Glutamatergic neuron (in vitro differentiated cells): Measurements from ENCODE around the gene FAH. TPM values are rescaled to one million over a fixed set of nuclear protein-coding genes. Genes with fewer than 3 reads are reported as not detected.

Experiments used
- DNase-seq: peaks from one replicate; pipeline ENCODE4 v3.0.0; 2022
- H3K27ac Mint-ChIP-seq: one replicate; pipeline ENCODE4 v1.8.0; 2020; ENCODE audit warnings: mild to moderate bottlenecking, mixed read lengths, inconsistent platforms; ENCODE audit not compliant: unreplicated experiment
- H3K27me3 Mint-ChIP-seq: one replicate; pipeline ENCODE4 v1.8.0; 2020; ENCODE audit warnings: mild to moderate bottlenecking, moderate library complexity, mixed read lengths, inconsistent platforms; ENCODE audit not compliant: unreplicated experiment
- H3K36me3 Mint-ChIP-seq: one replicate; pipeline ENCODE4 v1.8.0; 2020; ENCODE audit warnings: mild to moderate bottlenecking, mixed read lengths, inconsistent platforms; ENCODE audit not compliant: unreplicated experiment
- H3K4me1 Mint-ChIP-seq: one replicate; pipeline ENCODE4 v1.8.0; 2020; ENCODE audit warnings: mild to moderate bottlenecking, low read depth, mixed read lengths, inconsistent platforms; ENCODE audit not compliant: unreplicated experiment
- H3K4me3 Mint-ChIP-seq: one replicate; pipeline ENCODE4 v1.8.0; 2020; ENCODE audit warnings: mild to moderate bottlenecking, mixed read lengths, inconsistent platforms; ENCODE audit not compliant: unreplicated experiment
- H3K9me3 Mint-ChIP-seq: one replicate; pipeline ENCODE4 v1.8.0; 2020; ENCODE audit warnings: mild to moderate bottlenecking, moderate library complexity, mixed read lengths, inconsistent platforms; ENCODE audit not compliant: unreplicated experiment
- total RNA-seq: library from RNA; stranded (reverse); fragmentation: NEBNext Ultra II Directional; extraction: Animal tissue kit (Norgen Biotek cat#: 25700); gene quantifications from one replicate; pipeline ENCODE4 v1.2.1, GENCODE V29; 2021; ENCODE audit not compliant: unreplicated experiment
- TF ChIP-seq, protein P1 (sequence below): fragments of 200-600 bp; sonication (generic); IDR thresholded peaks from one replicate; pipeline ENCODE4 v1.5.0; 2021; ENCODE audit not compliant: partially characterized antibody, unreplicated experiment

FAH gene
- total RNA-seq, 1 donor from 2014 or later: 3.7 TPM

GRCh38 chr15:80174017-80174746, 21.4 kb downstream of the FAH start:
- H3K27ac Mint-ChIP-seq: no peak overlapping the region

DNA sequence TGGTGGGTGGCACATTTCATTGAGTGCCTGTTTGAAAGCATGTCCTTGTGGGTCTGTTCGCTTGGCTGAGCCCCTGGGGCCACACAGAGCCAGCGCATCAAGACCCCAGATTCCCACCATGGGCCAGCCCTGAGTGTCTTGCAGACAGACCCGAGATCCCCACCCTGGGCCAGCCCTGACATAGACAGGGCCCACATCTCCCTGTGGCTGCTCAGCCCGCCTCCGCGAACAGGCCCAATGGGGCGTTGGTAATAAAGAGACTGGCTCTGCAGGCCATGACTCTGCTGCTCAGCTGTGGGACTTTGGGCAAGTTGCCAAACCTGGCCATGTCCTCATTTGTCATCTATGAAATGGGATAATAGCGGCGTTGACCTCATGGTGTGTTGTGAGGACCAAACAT, 22.6 kb downstream of the FAH start:
- Mint-ChIP-seq H3K4me1 (peaks cover 9% of the 10 kb centered on the region), H3K27ac (no peak overlapping the region), H3K36me3 (peaks cover 4% of the 10 kb centered on the region), H3K4me3 (no peak overlapping the region), H3K9me3 (peaks cover 4% of the 10 kb centered on the region), H3K27me3 (peaks cover 2% of the 10 kb centered on the region)
- TF ChIP-seq, protein P1, sequence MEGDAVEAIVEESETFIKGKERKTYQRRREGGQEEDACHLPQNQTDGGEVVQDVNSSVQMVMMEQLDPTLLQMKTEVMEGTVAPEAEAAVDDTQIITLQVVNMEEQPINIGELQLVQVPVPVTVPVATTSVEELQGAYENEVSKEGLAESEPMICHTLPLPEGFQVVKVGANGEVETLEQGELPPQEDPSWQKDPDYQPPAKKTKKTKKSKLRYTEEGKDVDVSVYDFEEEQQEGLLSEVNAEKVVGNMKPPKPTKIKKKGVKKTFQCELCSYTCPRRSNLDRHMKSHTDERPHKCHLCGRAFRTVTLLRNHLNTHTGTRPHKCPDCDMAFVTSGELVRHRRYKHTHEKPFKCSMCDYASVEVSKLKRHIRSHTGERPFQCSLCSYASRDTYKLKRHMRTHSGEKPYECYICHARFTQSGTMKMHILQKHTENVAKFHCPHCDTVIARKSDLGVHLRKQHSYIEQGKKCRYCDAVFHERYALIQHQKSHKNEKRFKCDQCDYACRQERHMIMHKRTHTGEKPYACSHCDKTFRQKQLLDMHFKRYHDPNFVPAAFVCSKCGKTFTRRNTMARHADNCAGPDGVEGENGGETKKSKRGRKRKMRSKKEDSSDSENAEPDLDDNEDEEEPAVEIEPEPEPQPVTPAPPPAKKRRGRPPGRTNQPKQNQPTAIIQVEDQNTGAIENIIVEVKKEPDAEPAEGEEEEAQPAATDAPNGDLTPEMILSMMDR: no peak
- no peak for DNase-seq

More at GRCh38 chr15:80174017-80174746, 21.4 kb downstream of the FAH start:
- H3K27me3 Mint-ChIP-seq: peaks cover 2% of the 10 kb centered on the region
- TF ChIP-seq, protein P1: no peak
- peaks cover 4% of the 10 kb centered on the region for H3K9me3 Mint-ChIP-seq
- H3K4me3 Mint-ChIP-seq: no peak overlapping the region
- DNase-seq: no peak
- peaks cover 4% of the 10 kb centered on the region for H3K36me3 Mint-ChIP-seq
- peaks cover 9% of the 10 kb centered on the region for H3K4me1 Mint-ChIP-seq

- H3K4me3 Mint-ChIP-seq: no peak overlapping the region
- TF ChIP-seq, protein P1: no peak
- H3K27ac Mint-ChIP-seq: no peak overlapping the region
- no peak for DNase-seq
- H3K36me3 Mint-ChIP-seq: peaks cover 4% of the 10 kb centered on the region
- peaks cover 2% of the 10 kb centered on the region for H3K27me3 Mint-ChIP-seq
- H3K4me1 Mint-ChIP-seq: peaks cover 9% of the 10 kb centered on the region
- H3K9me3 Mint-ChIP-seq: peaks cover 4% of the 10 kb centered on the region
Observed at GRCh38 chr15:80176443-80176842, 23.6 kb downstream of the FAH start.

DNA sequence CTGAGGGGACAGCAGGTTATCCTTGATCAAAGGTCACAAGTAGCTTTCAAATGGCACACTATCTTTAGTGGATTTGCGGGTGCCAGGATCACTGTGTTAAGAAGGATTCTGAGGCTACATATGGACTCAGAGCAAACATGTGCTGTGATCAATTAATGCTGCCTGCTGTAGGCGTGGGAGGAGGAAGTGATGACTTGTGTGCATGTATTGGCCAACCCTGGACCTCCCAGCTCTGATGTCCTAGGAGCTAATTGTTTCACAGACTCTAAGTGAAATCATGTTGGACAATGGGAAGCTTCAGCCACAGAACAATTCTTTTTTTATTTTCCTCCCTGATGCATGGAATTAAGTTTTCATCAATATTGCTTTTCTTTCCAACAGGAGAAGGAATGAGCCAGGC, 24.4 kb downstream of the FAH start:
- Mint-ChIP-seq H3K4me1 (peaks cover 9% of the 10 kb centered on the region), H3K36me3 (peaks cover 4% of the 10 kb centered on the region), H3K27me3 (peaks cover 2% of the 10 kb centered on the region), H3K4me3 (no peak overlapping the region), H3K27ac (no peak overlapping the region), H3K9me3 (peaks cover 2% of the 10 kb centered on the region)
- no peak for DNase-seq
- TF ChIP-seq, protein P1: no peak

- H3K36me3 Mint-ChIP-seq: peaks cover 4% of the 10 kb centered on the region
- peaks cover 17% of the 10 kb centered on the region for H3K4me1 Mint-ChIP-seq
- peak overlapping the region; percentile 31 for H3K27ac Mint-ChIP-seq
- H3K27me3 Mint-ChIP-seq: no peaks in the 10 kb centered on the region
- TF ChIP-seq, protein P1: no peak
- peaks cover 2% of the 10 kb centered on the region for H3K9me3 Mint-ChIP-seq
- no peak for DNase-seq
- H3K4me3 Mint-ChIP-seq: no peak overlapping the region
Observed at GRCh38 chr15:80179025-80179759, 26.4 kb downstream of the FAH start.
